DMS79 treated with DMSO at 0.1 percent for 48 hours (cell line): ENCODE data around the gene CPO.
"Not testable (repeated sequence)": the region's sequence is repeated elsewhere in the genome, so short reads cannot be mapped to it uniquely, and the experiment has no call there.

Experiments used
- DNase-seq: peaks from one replicate; lab custom pipeline; 2025; lab: John Stamatoyannopoulos, UW

Gene CPO, protein sequence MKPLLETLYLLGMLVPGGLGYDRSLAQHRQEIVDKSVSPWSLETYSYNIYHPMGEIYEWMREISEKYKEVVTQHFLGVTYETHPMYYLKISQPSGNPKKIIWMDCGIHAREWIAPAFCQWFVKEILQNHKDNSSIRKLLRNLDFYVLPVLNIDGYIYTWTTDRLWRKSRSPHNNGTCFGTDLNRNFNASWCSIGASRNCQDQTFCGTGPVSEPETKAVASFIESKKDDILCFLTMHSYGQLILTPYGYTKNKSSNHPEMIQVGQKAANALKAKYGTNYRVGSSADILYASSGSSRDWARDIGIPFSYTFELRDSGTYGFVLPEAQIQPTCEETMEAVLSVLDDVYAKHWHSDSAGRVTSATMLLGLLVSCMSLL

DNA sequence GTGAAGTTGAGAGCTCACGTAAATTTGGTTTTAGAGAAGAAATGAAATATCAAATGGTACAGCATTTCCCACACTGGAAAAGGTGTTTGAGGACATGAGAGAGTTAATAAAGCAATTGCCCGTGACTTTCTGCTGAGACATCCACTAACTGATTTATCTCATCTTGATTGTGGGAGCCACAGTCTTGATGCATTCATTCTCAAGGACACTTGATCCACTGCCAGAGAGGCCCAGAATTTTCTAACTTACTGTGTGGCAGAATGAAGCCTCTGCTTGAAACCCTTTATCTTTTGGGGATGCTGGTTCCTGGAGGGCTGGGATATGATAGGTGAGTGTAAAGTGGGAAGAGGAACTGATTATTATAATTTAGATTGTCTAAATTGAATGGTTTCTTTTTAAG is at the start of gene CPO:
Gene CPO (plus strand): TSS at position 179 of the 400 bp plus-strand sequence. CDS start 82 bp downstream, at position 261.
- DNase-seq, result peak; percentile 32

GRCh38 chr2:206890179-206890578 is 49.1 kb upstream of the CPO start:
- no peak for DNase-seq

- peak; percentile 7 for DNase-seq
These were observed 48.4 kb upstream of the CPO start for GRCh38 chr2:206890926-206891325.

DNA sequence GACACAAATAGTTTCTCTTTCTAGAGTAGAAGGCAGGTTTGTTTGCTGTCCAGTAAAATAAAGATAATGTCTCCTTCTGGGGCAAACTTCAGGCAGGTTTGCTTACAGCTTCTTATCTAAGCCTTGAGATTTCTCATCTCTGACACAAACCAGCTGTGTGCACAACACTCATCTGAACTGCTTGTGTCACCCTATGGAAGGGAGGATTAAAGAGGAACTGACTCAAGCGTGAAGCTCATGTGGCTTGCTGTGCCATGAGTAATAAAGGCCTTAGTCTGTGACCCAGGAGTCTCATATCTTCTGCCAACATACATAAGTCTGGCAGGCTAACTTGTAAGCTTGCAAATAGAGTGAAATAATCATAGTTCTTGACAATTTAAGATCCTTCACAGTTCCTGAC is 24.2 kb upstream of the CPO start:
- DNase-seq, result no peak

- DNase-seq, result no peak
These were observed 21.1 kb upstream of the CPO start for GRCh38 chr2:206918263-206918662.

GRCh38 chr2:206920310-206920709 is 19.0 kb upstream of the CPO start:
- no peak for DNase-seq

DNA sequence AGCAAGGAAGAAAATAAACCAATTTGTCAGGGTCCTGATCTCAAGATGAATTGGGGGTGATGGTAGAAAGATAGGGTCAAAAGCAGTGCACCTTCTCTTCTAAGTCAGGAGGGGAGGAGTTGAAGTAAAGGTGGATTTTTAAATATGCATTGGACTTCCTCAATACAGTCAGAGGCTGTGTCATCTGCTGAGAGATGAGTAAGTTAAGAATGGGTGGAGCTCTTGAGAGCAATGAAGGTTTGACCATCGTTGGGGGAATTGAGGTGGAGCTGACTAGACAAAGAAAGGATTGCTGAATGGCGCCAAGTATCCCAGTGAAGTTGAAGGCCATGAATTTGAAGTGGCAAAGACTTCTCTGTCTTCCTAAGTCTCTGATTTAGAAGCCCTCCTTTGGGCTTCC is 18.4 kb upstream of the CPO start:
- DNase-seq, result no peak

- no peak for DNase-seq
These were observed 17.8 kb upstream of the CPO start for GRCh38 chr2:206921529-206921928.

DNA sequence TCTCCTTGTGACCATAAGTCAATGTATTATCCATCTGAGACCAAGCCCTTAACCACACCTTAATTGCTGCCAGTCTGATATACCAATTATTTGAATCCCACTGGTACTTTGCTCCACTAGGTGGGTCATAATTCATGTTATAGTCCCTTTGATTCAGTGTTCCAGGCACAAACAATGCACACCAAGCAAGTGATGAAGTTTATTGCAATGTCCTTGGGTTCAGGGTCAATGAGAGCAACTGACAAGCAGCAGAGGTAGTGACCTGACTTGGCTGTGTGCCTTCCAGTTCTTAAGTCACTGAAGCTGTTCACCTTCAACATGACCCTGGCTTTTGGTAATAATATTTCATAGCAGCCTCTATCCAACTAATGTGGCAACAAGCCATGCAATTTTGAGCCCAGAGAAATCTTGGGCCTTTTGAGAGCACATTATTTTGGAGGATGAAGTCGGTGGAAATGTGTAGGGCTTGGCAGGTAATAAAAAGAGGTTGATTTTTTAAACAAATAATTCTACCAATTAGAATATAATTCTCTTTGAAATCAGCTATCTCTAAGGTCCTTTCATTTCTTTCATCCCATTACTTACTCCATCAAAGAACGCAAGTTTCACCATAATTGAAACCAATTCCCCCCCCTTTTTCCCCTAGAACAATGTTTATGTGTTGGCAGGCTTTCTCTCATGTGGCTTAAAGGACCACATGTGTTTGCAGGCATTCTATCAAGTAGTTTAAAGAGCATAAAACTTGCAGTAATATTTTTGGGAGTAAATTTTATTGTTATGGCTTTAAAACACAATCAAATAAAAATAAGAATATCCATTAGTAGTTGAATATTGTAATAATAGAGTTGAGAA is 3.1 kb upstream of the CPO start:
- peak; percentile 30 for DNase-seq

GRCh38 chr2:206936843-206937230 is 2.5 kb upstream of the CPO start:
- no peak for DNase-seq

DNA sequence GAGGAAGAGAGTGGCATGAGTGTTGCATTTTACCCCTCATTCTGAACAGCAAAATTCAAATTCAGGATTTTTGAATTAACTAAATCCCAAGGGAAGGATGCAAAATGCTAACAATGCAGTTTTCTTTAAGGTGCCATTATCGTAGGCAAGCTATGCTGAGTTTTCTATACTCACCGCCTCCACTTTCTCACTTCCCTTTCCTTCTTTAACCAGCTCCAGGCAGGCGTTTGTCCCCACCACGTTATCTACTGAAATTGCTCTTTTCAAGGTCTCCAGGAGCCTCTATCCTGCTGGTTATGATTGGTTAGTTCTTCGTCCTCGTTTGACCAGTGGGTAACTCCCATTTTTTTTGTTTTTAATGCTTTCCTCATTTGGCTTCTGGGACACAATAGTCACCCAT is 1.8 kb upstream of the CPO start:
- no peak for DNase-seq

GRCh38 chr2:206940546-206940945 is 1.2 kb downstream of the CPO start:
- DNase-seq, result no peak

- DNase-seq, result no peak
These were observed 3.5 kb downstream of the CPO start for GRCh38 chr2:206942592-206943478.

- not testable (repeated sequence) for DNase-seq
These were observed 14.1 kb downstream of the CPO start for GRCh38 chr2:206953404-206953803.

DNA sequence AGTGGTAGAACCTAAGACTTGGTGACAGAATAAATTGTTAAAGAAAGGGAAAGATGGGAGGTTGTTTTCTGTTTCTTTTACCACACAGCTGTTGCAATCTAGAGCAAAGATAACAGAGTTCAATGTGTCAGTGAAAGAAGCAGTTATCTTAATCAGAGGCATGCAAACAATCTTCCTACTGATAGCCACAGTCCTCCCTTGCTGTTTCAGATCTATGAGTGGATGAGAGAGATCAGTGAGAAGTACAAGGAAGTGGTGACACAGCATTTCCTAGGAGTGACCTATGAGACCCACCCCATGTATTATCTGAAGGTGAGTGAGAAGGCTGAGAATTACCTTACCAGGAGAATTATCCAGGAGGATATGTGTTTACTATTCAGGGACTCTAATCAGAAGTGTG is 15.9 kb downstream of the CPO start:
- DNase-seq, result no peak

- no peak for DNase-seq
These were observed 18.9 kb downstream of the CPO start for GRCh38 chr2:206958261-206958660.

GRCh38 chr2:206962966-206963365 is 23.6 kb downstream of the CPO start:
- no peak for DNase-seq

DNA sequence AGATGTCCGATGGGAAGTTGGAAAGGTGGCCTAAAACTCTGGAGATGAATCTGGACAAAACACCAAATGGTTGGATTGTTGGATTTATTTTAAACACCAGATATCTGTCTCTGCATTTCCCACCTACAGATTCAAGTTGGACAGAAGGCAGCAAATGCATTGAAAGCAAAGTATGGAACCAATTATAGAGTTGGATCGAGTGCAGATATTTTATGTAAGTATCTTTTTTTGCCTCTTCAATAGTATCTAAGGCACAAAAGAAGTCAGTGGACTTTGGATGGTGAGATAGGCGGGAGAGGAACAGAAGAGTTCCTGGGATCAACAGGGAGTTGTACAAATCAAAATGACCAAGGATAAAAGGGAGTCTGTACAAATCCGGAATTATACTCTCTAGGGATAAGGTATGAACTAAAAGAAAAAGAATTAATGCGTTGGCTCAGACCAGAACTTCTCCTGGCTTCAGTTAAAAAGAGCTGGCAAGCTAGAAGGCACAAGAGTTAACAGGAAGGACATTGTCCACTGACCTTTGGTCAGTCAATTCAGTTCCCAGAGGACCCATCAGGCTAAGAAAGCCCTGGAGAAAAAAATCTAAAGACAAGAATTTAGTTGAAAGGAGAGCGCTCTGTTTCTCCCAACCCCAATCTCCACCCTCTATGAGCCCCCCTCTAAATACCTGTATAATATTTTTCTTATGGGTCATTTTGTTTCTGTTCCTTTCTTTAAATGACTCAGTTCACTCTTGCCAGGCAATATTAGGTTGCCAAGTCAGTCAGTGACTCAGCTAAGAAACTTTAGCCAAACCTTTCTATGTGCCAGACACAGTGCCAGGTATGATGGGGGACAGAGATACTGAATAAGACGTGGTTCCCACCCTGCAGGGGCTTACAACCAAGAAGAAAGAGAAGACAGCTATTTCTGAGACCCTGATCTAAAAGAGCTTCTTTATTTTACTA is 29.1 kb downstream of the CPO start:
- DNase-seq, result no peak

GRCh38 chr2:206969192-206969591 is 29.9 kb downstream of the CPO start:
- DNase-seq, result no peak

DNA sequence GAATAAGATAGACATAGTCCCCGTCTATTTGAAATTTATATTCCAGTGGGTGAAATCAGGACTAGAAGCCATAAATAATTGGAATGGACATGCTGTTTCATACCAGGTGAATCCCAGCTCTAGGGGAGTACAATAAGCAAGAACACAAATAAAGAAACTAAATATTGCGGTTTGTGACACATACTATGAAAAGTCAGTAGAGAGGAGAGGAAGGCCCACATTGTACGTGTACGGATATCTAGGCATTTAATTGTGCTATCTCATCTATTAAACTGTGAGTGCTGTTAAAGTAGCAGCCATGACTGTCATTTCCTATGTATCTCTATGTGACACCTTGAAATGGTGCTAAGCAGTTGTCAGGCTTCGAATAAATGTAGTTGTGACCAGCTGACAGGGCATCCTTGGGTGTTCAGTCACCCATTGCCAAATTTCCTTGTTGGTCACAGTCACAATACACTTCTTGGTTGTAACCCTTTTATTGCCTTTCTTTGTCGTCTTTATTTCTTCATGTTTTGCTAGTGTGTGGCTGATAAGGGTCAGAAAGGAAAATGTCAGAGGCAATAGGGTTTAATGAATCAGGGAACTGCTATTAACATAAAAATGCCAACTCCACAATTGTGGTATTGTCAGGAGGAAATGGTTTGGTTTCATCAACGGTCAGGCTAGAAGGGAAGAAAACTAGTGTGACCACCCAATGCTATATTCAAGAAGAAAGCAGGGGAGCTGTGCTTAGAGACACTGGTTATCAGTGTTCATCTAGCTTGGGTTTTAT is 31.5 kb downstream of the CPO start:
- no peak for DNase-seq
